GM12878 (cell line): ENCODE data around the gene CMYA5. TPM values are rescaled to one million over a fixed set of nuclear protein-coding genes. Genes with fewer than 3 reads are reported as not detected.

Source experiments
- ASH2L ChIP-seq: fragments of 300-600, 200-600 bp; sonication (generic); IDR thresholded peaks from 2 replicates; pipeline ENCODE4 v1.6.1; 2017; ENCODE audit warnings: low read depth, mild to moderate bottlenecking, borderline replicate concordance
- CHD4 ChIP-seq: fragments of 200-600 bp; sonication (generic); IDR thresholded peaks from 2 replicates; pipeline ENCODE4 v1.6.1; 2016; ENCODE audit warnings: mild to moderate bottlenecking
- CTCF ChIP-seq, 3 experiments: IDR thresholded peaks in 2 of 3; conservative IDR thresholded peaks in 1 of 3; 2 replicates each; pipeline ENCODE4 v1.5.1; 2011; ENCODE audit warnings: low read depth in 3 of 3, low read length in 3 of 3, mild to moderate bottlenecking in 3 of 3, control low read depth in 2 of 3, moderate library complexity in 2 of 3, inconsistent platforms in 1 of 3, mixed read lengths in 1 of 3; ENCODE audit not compliant: control insufficient read depth in 2 of 3, insufficient read depth in 1 of 3; ENCODE audit errors: extremely low read depth in 1 of 3
- PRDM15 ChIP-seq: fragments of 450-650 bp; formaldehyde crosslinking; IDR thresholded peaks from 2 replicates; pipeline ENCODE4 v1.4.0; 2020; ENCODE audit warnings: mild to moderate bottlenecking, moderate library complexity
- polyA plus RNA-seq, 11 experiments: library from polyadenylated mRNA; depleted of rRNA in 4 of 11; unstranded in 6 of 11; stranded (reverse) in 5 of 11; fragments of >200 nt; fragmentation: Nextera tagmentation in 4 of 11; fragmentation: Illumina TruSeq in 1 of 11; extraction: Ambion mirVana in 4 of 11; extraction: Trizol in 1 of 11; gene quantifications; 1 replicate in 1 of 11; 2 replicates in 10 of 11; pipeline versions ENCODE4 v1.2.1 to v1.2.3, GENCODE V29; 2011 to 2016; ENCODE audit warnings: inconsistent platforms in 2 of 11, missing spikeins in 2 of 11, low read depth in 1 of 11
- total RNA-seq, 4 experiments: library from RNA; depleted of rRNA in 3 of 4; stranded (reverse); fragments of >200 nt in 3 of 4; fragmentation: Illumina TruSeq in 1 of 4; extraction: Trizol in 1 of 4; gene quantifications; 2 replicates each; pipeline versions ENCODE4 v1.2.1 to v1.2.3, GENCODE V29; 2013 to 2021

The CMYA5 gene
- total and polyA plus RNA-seq, 10 of the 15 experiments (the other 5 are each of a cell fraction or from before 2014, with no cell fraction given) = 0.01 to 0.34 (median 0.16) TPM; not detected in 1

- TF ChIP-seq PRDM15 (CRISPR knock-in tag) = no peak
- TF ChIP-seq CTCF (IDR thresholded peaks at IDR 0.05 in 2 of 3, conservative IDR thresholded peaks at IDR 0.05 in 1 of 3; ENCODE audit: control insufficient read depth in 2 of 3, extremely low read depth in 1 of 3, insufficient read depth in 1 of 3, low read depth in 3 of 3, low read length in 3 of 3) = no peak
- TF ChIP-seq CHD4 = no peak
- no peak for TF ChIP-seq ASH2L
Observed at GRCh38 chr5:79736528-79737514, 47.2 kb downstream of the CMYA5 start (continued).
